Fibroblast of the aortic adventitia (primary cell): Measurements from ENCODE around the gene EFEMP1. TPM values are rescaled to one million over a fixed set of nuclear protein-coding genes. Genes with fewer than 3 reads are reported as not detected.

Source experiments
- DNase-seq: peaks from one replicate; pipeline ENCODE4 v3.0.0-alpha.2; 2010; ENCODE audit warnings: low read depth
- H3K4me3 ChIP-seq: 2 replicates; pipeline ENCODE4 v1.5.1; 2011; ENCODE audit warnings: low read depth, mild to moderate bottlenecking, control low read depth, low read length, moderate library complexity
- total RNA-seq: library from RNA; depleted of rRNA; stranded (reverse); fragments of >200 nt; gene quantifications from 2 replicates; pipeline ENCODE4 v1.2.3, GENCODE V29; 2012; ENCODE audit warnings: low replicate concordance
- TF ChIP-seq, protein P1 (sequence below): IDR thresholded peaks from 2 replicates; pipeline ENCODE4 v1.5.1; 2011; ENCODE audit warnings: mild to moderate bottlenecking, low read length, control low read depth, inconsistent platforms; ENCODE audit not compliant: insufficient read depth

EFEMP1 gene
- total RNA-seq, 1 donor: 652 TPM

- no peak for DNase-seq
- TF ChIP-seq, protein P1, sequence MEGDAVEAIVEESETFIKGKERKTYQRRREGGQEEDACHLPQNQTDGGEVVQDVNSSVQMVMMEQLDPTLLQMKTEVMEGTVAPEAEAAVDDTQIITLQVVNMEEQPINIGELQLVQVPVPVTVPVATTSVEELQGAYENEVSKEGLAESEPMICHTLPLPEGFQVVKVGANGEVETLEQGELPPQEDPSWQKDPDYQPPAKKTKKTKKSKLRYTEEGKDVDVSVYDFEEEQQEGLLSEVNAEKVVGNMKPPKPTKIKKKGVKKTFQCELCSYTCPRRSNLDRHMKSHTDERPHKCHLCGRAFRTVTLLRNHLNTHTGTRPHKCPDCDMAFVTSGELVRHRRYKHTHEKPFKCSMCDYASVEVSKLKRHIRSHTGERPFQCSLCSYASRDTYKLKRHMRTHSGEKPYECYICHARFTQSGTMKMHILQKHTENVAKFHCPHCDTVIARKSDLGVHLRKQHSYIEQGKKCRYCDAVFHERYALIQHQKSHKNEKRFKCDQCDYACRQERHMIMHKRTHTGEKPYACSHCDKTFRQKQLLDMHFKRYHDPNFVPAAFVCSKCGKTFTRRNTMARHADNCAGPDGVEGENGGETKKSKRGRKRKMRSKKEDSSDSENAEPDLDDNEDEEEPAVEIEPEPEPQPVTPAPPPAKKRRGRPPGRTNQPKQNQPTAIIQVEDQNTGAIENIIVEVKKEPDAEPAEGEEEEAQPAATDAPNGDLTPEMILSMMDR: no peak
- H3K4me3 ChIP-seq: no peak overlapping the region
These were observed 21.2 kb downstream of the EFEMP1 start for GRCh38 chr2:55902429-55902828.

DNA sequence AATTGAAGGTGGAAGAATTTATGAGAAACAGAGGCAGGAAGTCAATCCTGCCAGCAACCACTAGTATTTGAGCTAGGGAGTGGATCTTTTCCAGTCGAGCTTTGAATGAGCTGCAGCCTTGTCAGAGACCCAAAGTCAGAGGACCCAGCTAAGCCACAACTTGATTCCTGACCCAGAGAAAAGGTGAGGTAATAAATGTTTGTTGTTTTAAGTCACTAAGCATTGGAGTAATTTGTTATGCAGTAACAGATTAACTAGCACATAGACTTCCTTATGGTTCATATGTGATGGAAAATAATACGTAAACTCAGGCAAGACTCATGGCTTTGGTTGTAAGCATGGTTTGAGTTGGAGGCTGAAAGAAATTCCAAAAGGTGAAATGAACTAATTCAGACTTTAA is 21.6 kb downstream of the EFEMP1 start:
- TF ChIP-seq, protein P1: no peak
- no peak for DNase-seq
- H3K4me3 ChIP-seq: no peak overlapping the region

DNA sequence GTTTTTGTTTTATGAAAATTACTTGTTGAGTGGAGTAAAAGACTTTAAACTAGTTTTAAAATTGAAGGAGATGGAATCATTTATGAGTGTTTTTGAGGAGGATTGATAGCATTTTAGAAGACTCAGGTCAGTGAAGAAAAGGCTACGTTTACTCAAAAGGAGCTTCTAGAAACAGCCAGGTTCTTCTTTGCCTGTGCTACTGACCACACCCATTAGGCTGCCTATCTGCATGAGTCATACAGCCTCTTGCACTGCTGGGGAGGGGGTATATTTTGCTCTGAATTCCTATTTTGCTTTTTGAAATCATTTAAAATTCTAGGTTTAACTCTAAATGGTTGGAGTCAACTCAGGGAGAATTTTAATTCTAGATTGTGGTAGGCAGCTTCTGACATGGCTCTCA is 22.3 kb downstream of the EFEMP1 start:
- peak; percentile 70 for DNase-seq
- TF ChIP-seq, protein P1: no peak
- H3K4me3 ChIP-seq: no peak overlapping the region

- no peak overlapping the region for H3K4me3 ChIP-seq
- DNase-seq: peak; percentile 49
- TF ChIP-seq, protein P1: no peak
These were observed 23.7 kb downstream of the EFEMP1 start for GRCh38 chr2:55899881-55900280.

- no peak overlapping the region for H3K4me3 ChIP-seq
- TF ChIP-seq, protein P1: no peak
- no peak for DNase-seq
These were observed 25.1 kb downstream of the EFEMP1 start for GRCh38 chr2:55898386-55899040.

DNA sequence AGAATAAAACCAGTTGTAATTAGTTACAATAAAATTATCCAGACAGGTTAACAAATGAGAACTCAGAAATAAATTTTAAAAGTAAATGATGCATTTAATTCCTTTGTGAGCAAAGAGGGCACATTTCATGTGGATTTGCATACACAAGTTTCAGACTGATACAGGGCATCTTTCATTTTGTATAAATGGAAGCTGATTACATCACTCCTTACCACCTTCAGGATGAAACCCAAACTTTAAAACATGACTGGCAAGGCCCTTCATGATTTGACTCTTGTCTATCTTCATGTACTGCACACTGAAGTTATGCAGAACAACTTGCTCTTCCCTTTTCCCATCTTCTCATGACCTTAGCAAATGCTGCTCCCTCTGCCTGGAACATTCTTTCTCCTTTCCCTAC is 26.9 kb downstream of the EFEMP1 start:
- no peak overlapping the region for H3K4me3 ChIP-seq
- no peak for DNase-seq
- TF ChIP-seq, protein P1: no peak

DNA sequence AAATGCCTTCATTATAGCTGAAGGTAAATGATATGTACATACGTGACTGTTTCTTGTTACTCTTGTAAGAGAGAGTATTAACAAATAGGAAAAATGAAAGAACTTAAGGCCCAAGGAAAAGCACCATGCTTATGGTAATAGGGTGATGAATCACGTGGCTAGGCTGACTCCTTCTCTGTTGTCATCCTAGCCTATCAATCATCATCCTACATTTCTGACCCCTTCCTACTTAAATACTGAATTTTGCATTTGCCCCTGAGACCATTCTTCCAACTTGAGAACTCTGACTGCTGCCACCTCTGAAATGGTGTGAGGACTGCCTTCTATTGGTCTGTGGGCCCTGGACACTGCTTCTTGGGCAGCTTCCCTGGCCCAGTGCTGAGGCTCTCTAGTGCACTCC is 28.9 kb downstream of the EFEMP1 start:
- TF ChIP-seq, protein P1: no peak
- H3K4me3 ChIP-seq: no peak overlapping the region
- DNase-seq: no peak
